IPS-20b (cell line): Measurements from ENCODE around the gene RIPOR2.

Experiments
- H3K27ac ChIP-seq: one replicate; pipeline ENCODE4 v1.5.1; 2013; ENCODE audit warnings: low read length
- H3K27me3 ChIP-seq: 2 replicates; pipeline ENCODE4 v1.6.1; 2013; ENCODE audit warnings: mild to moderate bottlenecking, low read length, inconsistent platforms; ENCODE audit not compliant: insufficient read depth
- H3K36me3 ChIP-seq: 2 replicates; pipeline ENCODE4 v1.6.1; 2013; ENCODE audit warnings: low read depth, mild to moderate bottlenecking, inconsistent platforms, low read length, moderate library complexity; ENCODE audit not compliant: insufficient read depth
- H3K4me1 ChIP-seq: 2 replicates; pipeline ENCODE4 v1.6.1; 2013; ENCODE audit warnings: mild to moderate bottlenecking, control low read depth, inconsistent platforms, low read length, moderate library complexity; ENCODE audit not compliant: insufficient read depth
- H3K4me3 ChIP-seq: 2 replicates; pipeline ENCODE4 v1.5.1; 2013; ENCODE audit warnings: mild to moderate bottlenecking, low read length, inconsistent platforms
- H3K9ac ChIP-seq: 2 replicates; pipeline ENCODE4 v1.6.1; 2013; ENCODE audit warnings: low read depth, mild to moderate bottlenecking, inconsistent platforms, low read length, moderate library complexity
- H3K9me3 ChIP-seq: 2 replicates; pipeline ENCODE4 v1.6.1; 2013; ENCODE audit warnings: mild to moderate bottlenecking, low read depth, low read length, inconsistent platforms; ENCODE audit not compliant: insufficient read depth

RIPOR2 gene

GRCh38 chr6:24968783-24969182, 33.0 kb upstream of the RIPOR2 start:
- H3K9ac ChIP-seq = no peak overlapping the region
- no peaks in the 10 kb centered on the region for H3K27me3 ChIP-seq
- no peak overlapping the region for H3K27ac ChIP-seq
- H3K4me1 ChIP-seq = no peaks in the 10 kb centered on the region
- no peaks in the 10 kb centered on the region for H3K9me3 ChIP-seq
- no peak overlapping the region for H3K4me3 ChIP-seq
- H3K36me3 ChIP-seq = no peaks in the 10 kb centered on the region

- Histone ChIP-seq H3K9me3 (no peaks in the 10 kb centered on the region), H3K4me3 (no peak overlapping the region), H3K27me3 (no peaks in the 10 kb centered on the region), H3K27ac (no peak overlapping the region), H3K9ac (no peak overlapping the region), H3K4me1 (no peaks in the 10 kb centered on the region), H3K36me3 (no peaks in the 10 kb centered on the region)
These were observed 31.5 kb upstream of the RIPOR2 start for GRCh38 chr6:24967211-24967610.

DNA sequence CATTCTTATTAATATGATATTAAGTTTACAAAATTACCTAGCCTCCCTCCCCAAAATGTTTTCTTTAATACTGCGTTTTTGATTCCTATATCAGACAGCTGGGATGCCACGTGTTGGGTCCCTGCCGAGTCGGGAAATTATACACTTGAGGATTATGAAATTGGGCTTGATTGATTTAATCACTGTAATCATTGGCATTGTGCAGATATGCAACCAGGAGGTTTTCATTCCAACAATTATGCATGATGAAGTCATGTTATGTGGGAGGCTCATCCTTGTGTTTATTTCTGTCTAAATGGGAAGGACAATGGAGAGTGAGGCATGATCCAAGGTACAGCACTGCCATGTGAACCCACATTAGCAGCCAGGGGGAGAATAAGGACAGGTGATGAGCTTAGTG, 30.6 kb upstream of the RIPOR2 start:
- H3K9ac ChIP-seq = no peak overlapping the region
- no peaks in the 10 kb centered on the region for H3K4me1 ChIP-seq
- no peak overlapping the region for H3K27ac ChIP-seq
- no peaks in the 10 kb centered on the region for H3K36me3 ChIP-seq
- H3K27me3 ChIP-seq = no peaks in the 10 kb centered on the region
- no peak overlapping the region for H3K4me3 ChIP-seq
- no peaks in the 10 kb centered on the region for H3K9me3 ChIP-seq

- no peak overlapping the region for H3K4me3 ChIP-seq
- H3K27me3 ChIP-seq = no peaks in the 10 kb centered on the region
- no peaks in the 10 kb centered on the region for H3K4me1 ChIP-seq
- H3K9ac ChIP-seq = no peak overlapping the region
- no peaks in the 10 kb centered on the region for H3K9me3 ChIP-seq
- no peaks in the 10 kb centered on the region for H3K36me3 ChIP-seq
- no peak overlapping the region for H3K27ac ChIP-seq
These were observed 28.3 kb upstream of the RIPOR2 start for GRCh38 chr6:24963887-24964570.

GRCh38 chr6:24963339-24963738, 27.6 kb upstream of the RIPOR2 start:
- Histone ChIP-seq H3K9ac (no peak overlapping the region), H3K36me3 (no peaks in the 10 kb centered on the region), H3K9me3 (no peaks in the 10 kb centered on the region), H3K4me1 (no peaks in the 10 kb centered on the region), H3K27ac (no peak overlapping the region), H3K4me3 (no peak overlapping the region), H3K27me3 (no peaks in the 10 kb centered on the region)

DNA sequence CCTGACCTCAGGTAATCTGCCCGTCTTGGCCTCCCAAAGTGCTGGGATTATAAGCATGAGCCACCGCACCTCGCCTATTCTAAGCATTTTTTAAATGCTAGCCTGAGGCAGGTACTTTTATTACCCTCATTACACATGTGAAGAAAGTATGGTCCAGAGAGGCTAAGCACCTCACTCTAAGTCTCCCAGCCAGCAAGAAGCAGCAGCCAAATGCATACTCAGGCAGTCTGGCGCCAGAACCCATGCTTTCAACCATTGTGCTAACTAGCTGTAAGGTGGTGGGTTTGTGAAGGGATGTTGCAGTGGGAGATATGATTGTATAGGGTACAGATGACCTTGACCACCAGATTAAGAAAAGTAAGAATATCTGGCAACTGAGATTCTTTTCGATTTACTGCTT, 26.1 kb upstream of the RIPOR2 start:
- Histone ChIP-seq H3K9me3 (no peaks in the 10 kb centered on the region), H3K9ac (no peak overlapping the region), H3K4me1 (no peaks in the 10 kb centered on the region), H3K4me3 (no peak overlapping the region), H3K27me3 (no peaks in the 10 kb centered on the region), H3K27ac (no peak overlapping the region), H3K36me3 (no peaks in the 10 kb centered on the region)

DNA sequence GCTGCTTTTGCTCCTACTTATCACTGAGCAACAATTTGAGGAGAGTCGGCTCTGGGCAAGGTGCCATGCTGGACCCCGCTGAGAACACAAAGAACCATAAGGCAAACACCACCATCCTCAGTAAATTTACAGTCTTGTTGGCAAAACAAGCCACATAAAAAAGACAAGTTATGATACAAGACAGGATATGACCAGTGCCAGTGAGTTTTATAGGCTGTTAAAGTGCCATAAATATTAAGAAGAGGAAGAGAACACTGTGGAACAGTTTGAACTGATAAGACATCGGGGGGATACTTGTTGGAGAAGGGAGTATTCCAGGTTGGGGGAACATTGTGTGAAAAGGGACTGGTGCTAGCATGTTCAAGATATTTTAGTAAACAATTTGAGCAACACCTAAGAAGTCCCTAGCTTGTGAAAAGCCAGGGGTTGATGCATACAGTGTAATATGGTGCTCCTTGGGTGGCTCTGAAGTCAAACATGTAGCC, 25.3 kb upstream of the RIPOR2 start:
- H3K4me3 ChIP-seq = no peak overlapping the region
- no peaks in the 10 kb centered on the region for H3K9me3 ChIP-seq
- H3K27me3 ChIP-seq = no peaks in the 10 kb centered on the region
- H3K4me1 ChIP-seq = no peaks in the 10 kb centered on the region
- no peak overlapping the region for H3K9ac ChIP-seq
- no peaks in the 10 kb centered on the region for H3K36me3 ChIP-seq
- no peak overlapping the region for H3K27ac ChIP-seq

DNA sequence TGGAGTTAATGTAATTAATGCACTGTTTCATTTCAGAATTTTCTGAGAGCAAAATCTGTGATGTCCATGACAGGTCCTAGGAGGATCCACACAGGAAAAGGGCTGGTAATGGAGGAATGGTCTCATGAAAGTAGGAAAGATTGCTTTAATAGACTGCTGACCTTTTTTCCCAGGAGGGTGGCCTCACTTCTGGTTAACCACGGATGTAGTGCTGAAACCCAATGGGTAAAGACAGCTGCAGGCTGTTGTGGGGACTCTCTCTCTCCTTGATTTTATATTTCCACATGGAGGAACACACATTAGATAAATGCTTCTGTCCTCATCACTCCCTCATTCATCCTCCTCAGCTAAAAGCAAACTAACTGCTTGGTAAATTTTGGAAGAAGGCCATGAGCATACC, 23.6 kb upstream of the RIPOR2 start:
- Histone ChIP-seq H3K4me1 (no peaks in the 10 kb centered on the region), H3K27me3 (no peaks in the 10 kb centered on the region), H3K9ac (no peak overlapping the region), H3K27ac (no peak overlapping the region), H3K4me3 (no peak overlapping the region), H3K36me3 (no peaks in the 10 kb centered on the region), H3K9me3 (no peaks in the 10 kb centered on the region)

DNA sequence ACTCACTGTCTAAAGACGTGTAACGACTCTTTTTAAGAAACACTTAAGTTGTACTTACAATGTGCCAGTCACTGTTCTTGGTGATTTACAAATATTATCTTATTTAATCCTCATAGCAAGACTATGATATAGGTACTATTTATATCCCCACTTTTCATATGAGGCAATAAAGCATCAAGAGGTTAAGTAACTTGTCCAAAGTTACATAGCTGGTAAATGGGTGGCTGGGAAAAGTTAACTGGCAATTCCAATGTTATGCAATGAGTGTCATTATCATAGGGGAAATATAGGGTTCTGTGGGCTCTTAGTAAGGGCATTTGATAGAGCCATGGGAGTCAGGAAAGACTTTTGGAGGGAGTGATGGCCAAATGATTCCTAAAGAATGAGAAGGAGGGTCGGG, 21.4 kb upstream of the RIPOR2 start:
- 0 out of 2 replicates have a peak, but pooled peaks cover 4% of the 10 kb centered on the region for H3K4me1 ChIP-seq
- H3K36me3 ChIP-seq = no peaks in the 10 kb centered on the region
- no peaks in the 10 kb centered on the region for H3K27me3 ChIP-seq
- H3K9ac ChIP-seq = no peak overlapping the region
- no peak overlapping the region for H3K4me3 ChIP-seq
- no peak overlapping the region for H3K27ac ChIP-seq
- no peaks in the 10 kb centered on the region for H3K9me3 ChIP-seq

DNA sequence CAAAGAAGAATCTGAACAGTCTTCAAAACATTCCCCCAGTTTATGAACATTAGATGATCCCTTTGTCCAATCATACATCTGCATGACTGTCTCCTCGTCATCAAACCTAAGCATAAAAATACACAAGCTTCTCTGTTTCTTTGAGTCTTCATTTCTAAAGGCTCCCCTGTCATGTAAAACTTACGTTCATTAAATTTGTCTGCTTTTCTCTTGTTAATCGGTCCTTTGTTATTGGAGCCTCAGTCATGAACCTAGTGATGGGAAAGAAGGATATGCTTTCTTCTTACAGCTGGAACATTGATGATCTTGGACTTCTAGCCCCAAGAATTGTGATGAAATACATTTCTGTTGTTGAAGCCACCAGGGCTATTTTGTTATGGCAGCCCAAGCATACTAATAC, 18.0 kb upstream of the RIPOR2 start:
- H3K4me3 ChIP-seq = no peak overlapping the region
- H3K4me1 ChIP-seq = 0 out of 2 replicates have a peak, but pooled peaks cover 4% of the 10 kb centered on the region
- no peaks in the 10 kb centered on the region for H3K36me3 ChIP-seq
- H3K27ac ChIP-seq = no peak overlapping the region
- H3K9ac ChIP-seq = no peak overlapping the region
- H3K27me3 ChIP-seq = no peaks in the 10 kb centered on the region
- no peaks in the 10 kb centered on the region for H3K9me3 ChIP-seq

DNA sequence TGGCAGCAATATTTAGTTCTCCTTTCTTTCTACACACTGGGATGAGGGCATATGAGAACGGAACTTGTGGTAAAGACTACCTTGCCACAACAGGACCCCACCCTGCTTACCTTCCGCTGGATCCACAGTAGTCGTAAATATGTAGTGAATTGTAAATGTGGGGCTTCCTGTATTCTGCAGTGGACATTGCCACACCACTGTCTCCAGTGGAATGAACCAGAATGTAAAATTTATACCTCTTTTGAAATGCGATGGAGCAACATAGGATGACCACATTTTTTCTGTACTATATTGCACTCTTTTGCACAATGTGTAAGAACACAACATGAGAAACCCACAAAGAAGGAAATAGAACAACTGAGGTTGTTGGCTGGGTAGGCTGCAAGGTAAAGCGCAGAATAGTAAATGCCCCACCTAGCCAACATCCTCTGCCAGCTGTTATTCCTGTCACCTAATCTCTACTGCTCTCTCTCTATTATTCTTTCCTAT, 16.1 kb upstream of the RIPOR2 start:
- H3K4me3 ChIP-seq = no peak overlapping the region
- H3K9me3 ChIP-seq = no peaks in the 10 kb centered on the region
- H3K9ac ChIP-seq = no peak overlapping the region
- no peaks in the 10 kb centered on the region for H3K27me3 ChIP-seq
- H3K27ac ChIP-seq = no peak overlapping the region
- 0 out of 2 replicates have a peak, but pooled peaks cover 4% of the 10 kb centered on the region for H3K4me1 ChIP-seq
- no peaks in the 10 kb centered on the region for H3K36me3 ChIP-seq

DNA sequence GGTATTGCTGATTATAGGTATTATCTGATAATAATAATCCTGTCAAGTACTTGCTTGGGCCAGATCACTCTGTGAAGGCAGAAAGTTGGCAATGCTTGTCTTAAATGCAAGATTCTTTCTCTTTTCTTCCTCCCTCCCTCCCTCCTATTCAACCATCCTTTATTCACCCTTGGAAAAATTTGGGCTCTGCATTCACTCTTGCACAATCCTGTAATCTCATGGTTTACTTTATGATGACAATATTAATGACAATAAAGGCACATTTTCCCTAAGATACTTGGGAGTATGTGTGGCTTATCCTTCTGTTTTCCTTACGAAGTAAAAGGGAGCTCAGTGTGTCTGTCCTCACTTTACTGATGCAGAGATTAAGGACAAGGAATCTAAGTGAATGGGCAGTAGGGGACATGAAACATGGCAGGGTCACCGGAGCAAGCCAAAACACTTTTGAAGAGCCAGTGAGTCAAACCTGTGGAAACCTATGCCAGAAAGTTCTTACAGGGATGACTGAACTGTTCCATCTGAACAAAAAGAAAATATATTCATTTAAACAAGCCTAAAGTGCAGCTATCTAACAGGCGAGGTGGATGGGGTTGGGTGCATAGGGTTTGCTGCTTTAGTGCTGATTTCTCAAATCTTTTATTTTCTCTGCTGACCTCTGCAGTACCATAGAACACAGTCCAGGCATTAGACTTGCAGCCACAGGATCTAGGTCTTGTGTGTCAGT, 14.6 kb upstream of the RIPOR2 start:
- Histone ChIP-seq H3K4me3 (no peak overlapping the region), H3K36me3 (no peaks in the 10 kb centered on the region), H3K9ac (no peak overlapping the region), H3K27ac (no peak overlapping the region), H3K27me3 (no peaks in the 10 kb centered on the region), H3K4me1 (0 out of 2 replicates have a peak, but pooled peaks cover 4% of the 10 kb centered on the region), H3K9me3 (no peaks in the 10 kb centered on the region)
